Neural crest cell (in vitro differentiated cells): ENCODE data around the gene CCND1. TPM values are rescaled to one million over a fixed set of nuclear protein-coding genes. Genes with fewer than 3 reads are reported as not detected.
"Not testable (repeated sequence)": the region's sequence is repeated elsewhere in the genome, so short reads cannot be mapped to it uniquely, and the experiment has no call there.

Experiments
- DNase-seq: peaks from one replicate; pipeline ENCODE4 v3.0.0; 2021; ENCODE audit warnings: low read depth, mixed read lengths, low spot score
- H3K27ac Mint-ChIP-seq: one replicate; pipeline ENCODE4 v1.8.0; 2021; ENCODE audit warnings: mild to moderate bottlenecking, mixed read lengths; ENCODE audit not compliant: unreplicated experiment
- H3K27me3 Mint-ChIP-seq: 2 replicates; pipeline ENCODE4 v1.8.0; 2021; ENCODE audit warnings: low read depth, mild to moderate bottlenecking, mixed read lengths
- H3K36me3 Mint-ChIP-seq: 2 replicates; pipeline ENCODE4 v1.8.0; 2021; ENCODE audit warnings: low read depth, mild to moderate bottlenecking, mixed read lengths
- H3K4me1 Mint-ChIP-seq: 2 replicates; pipeline ENCODE4 v1.8.0; 2021; ENCODE audit warnings: mixed read lengths
- H3K4me3 Mint-ChIP-seq: one replicate; pipeline ENCODE4 v1.8.0; 2021; ENCODE audit warnings: mild to moderate bottlenecking, mixed read lengths
- H3K9me3 Mint-ChIP-seq: 2 replicates; pipeline ENCODE4 v1.8.0; 2021; ENCODE audit warnings: mixed read lengths
- CTCF ChIP-seq: fragments of 200-600 bp; sonication (generic); conservative IDR thresholded peaks from 2 replicates; pipeline ENCODE4 v1.5.0; 2021; ENCODE audit warnings: antibody characterized with exemption, mild to moderate bottlenecking
- total RNA-seq: library from RNA; stranded (reverse); gene quantifications from 2 replicates; pipeline ENCODE4 v1.2.1, GENCODE V29; 2021

The CCND1 gene
- total RNA-seq, 1 donor from 2014 or later, result 350 TPM

DNA sequence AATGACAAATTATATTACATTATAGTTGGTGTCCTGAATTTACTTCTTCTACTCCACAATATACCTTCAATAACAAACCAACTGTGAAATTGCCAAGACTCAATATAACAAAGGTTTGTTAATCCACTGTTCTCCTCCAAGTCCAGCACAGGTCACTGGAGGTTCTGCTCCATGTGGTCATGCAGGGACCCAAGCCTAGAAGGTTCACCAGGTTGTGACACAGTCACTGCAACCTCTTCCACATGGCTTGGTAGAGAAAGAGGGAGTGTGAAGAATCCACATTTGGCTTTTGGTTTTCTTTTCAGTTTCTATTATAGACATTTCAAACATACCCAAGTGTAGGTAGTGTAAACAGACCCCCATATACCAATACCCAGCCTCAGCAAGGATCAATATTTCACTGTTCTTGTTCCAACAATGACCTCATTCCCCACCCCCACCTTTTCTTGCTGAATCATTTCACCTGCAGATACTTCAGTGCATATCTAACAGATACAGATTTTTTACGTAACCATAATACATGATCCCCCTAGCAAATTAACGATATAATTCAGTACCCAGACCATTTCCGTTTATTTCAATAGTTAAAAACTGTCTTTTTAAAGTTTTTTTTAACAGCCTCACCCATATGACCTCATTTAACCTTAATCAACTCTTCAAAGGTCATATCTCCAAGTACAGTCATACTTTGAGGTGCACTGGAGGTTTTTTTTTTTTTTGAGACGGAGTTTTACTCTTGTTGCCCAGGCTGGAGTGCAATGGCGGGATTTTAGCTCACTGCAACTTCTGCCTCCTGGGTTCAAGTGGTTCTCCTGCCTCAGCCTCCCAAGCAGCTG, 48.7 kb downstream of the CCND1 start:
- Mint-ChIP-seq H3K4me3 (no peak overlapping the region), H3K36me3 (no peaks in the 10 kb centered on the region), H3K4me1 (peaks cover 5% of the 10 kb centered on the region), H3K27me3 (peaks cover 47% of the 10 kb centered on the region), H3K9me3 (peaks cover 5% of the 10 kb centered on the region), H3K27ac (peak overlapping the region; percentile 10)
- DNase-seq, result no peak
- no peak for TF ChIP-seq CTCF

DNA sequence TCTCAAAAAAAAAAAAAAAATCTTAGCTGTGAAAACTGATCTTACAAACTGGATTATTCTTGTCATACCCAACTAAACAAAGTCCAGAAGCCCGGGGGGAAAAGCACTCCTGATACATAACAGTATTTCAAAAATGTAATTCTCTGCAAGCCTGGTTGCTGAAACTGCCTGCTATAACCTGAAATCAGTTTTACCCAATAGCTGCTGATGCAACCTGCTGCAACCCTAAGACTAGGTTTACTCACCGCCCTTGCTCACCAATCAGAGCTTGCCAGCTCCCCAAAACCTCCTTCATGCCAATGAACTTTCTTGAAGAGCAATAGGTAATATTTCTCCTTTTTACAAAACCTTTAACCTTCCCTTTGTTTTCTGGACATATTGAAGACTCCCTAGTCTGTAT, 50.5 kb downstream of the CCND1 start:
- H3K4me3 Mint-ChIP-seq, result no peak overlapping the region
- no peak overlapping the region for H3K27ac Mint-ChIP-seq
- peaks cover 50% of the 10 kb centered on the region for H3K27me3 Mint-ChIP-seq
- DNase-seq, result no peak
- peaks cover 5% of the 10 kb centered on the region for H3K4me1 Mint-ChIP-seq
- H3K9me3 Mint-ChIP-seq, result peaks cover 5% of the 10 kb centered on the region
- no peaks in the 10 kb centered on the region for H3K36me3 Mint-ChIP-seq
- TF ChIP-seq CTCF, result no peak

DNA sequence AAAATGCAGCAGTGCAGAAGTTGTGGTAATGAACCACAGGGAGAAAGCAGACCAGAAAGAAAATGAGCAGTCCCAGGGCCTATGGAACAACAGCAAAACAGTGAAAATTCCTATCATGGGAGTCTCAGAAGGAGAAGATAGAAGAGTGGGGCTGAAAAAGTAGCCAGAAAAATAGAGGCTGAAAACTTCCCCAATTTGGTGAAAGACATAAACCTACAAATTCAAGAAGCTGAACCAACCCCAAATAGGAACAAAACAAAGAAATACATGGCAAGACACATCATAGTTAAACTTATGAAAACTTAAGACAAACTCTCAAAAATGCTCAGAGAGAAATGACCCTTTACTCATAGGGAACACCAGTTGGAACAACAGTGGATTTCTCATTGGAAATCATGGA, 51.5 kb downstream of the CCND1 start:
- Mint-ChIP-seq H3K27ac (no peak overlapping the region), H3K36me3 (no peaks in the 10 kb centered on the region), H3K4me3 (no peak overlapping the region), H3K4me1 (peaks cover 5% of the 10 kb centered on the region), H3K9me3 (peaks cover 5% of the 10 kb centered on the region), H3K27me3 (peaks cover 59% of the 10 kb centered on the region)
- no peak for TF ChIP-seq CTCF
- DNase-seq, result no peak

GRCh38 chr11:69694781-69695180, 53.8 kb downstream of the CCND1 start:
- no peak overlapping the region for H3K4me3 Mint-ChIP-seq
- no peak overlapping the region for H3K27ac Mint-ChIP-seq
- H3K4me1 Mint-ChIP-seq, result no peaks in the 10 kb centered on the region
- DNase-seq, result no peak
- no peak for TF ChIP-seq CTCF
- no peaks in the 10 kb centered on the region for H3K36me3 Mint-ChIP-seq
- H3K9me3 Mint-ChIP-seq, result peaks cover 2% of the 10 kb centered on the region
- peaks cover 72% of the 10 kb centered on the region for H3K27me3 Mint-ChIP-seq

- Mint-ChIP-seq H3K36me3 (no peaks in the 10 kb centered on the region), H3K4me3 (no peak overlapping the region), H3K27ac (no peak overlapping the region), H3K27me3 (peaks cover 72% of the 10 kb centered on the region), H3K4me1 (peaks cover 4% of the 10 kb centered on the region), H3K9me3 (peaks cover 2% of the 10 kb centered on the region)
- TF ChIP-seq CTCF, result no peak
- DNase-seq, result no peak
These were observed 54.6 kb downstream of the CCND1 start for GRCh38 chr11:69695581-69695980.

DNA sequence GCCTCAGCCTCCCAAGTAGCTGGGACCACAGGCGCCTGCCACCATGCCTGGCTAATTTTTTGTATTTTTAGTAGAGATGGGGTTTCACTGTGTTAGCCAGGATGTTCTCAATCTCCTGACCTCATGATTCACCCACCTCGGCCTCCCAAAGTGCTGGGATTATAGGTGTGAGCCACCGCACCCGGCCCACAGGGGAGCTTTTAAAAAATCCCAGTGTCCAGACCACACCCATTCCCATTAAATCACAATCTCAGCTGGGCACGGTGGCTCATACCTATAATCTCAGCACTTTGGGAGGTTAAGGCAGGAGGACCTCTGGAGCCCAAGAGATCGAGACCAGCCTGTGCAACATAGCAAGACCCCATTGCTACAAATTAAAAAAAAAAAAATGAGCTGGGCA, 55.0 kb downstream of the CCND1 start:
- not testable (repeated sequence) for H3K4me3 Mint-ChIP-seq, H3K4me1 Mint-ChIP-seq, H3K27ac Mint-ChIP-seq, DNase-seq, H3K9me3 Mint-ChIP-seq, H3K36me3 Mint-ChIP-seq
- peaks cover 73% of the 10 kb centered on the region for H3K27me3 Mint-ChIP-seq
